HuH-7.5 (cell line): Measurements from ENCODE around the gene ACVR1B.

Experiments
- DNase-seq: peaks from one replicate; pipeline ENCODE4 v3.0.0; 2011; ENCODE audit warnings: low spot score

Gene ACVR1B

DNA sequence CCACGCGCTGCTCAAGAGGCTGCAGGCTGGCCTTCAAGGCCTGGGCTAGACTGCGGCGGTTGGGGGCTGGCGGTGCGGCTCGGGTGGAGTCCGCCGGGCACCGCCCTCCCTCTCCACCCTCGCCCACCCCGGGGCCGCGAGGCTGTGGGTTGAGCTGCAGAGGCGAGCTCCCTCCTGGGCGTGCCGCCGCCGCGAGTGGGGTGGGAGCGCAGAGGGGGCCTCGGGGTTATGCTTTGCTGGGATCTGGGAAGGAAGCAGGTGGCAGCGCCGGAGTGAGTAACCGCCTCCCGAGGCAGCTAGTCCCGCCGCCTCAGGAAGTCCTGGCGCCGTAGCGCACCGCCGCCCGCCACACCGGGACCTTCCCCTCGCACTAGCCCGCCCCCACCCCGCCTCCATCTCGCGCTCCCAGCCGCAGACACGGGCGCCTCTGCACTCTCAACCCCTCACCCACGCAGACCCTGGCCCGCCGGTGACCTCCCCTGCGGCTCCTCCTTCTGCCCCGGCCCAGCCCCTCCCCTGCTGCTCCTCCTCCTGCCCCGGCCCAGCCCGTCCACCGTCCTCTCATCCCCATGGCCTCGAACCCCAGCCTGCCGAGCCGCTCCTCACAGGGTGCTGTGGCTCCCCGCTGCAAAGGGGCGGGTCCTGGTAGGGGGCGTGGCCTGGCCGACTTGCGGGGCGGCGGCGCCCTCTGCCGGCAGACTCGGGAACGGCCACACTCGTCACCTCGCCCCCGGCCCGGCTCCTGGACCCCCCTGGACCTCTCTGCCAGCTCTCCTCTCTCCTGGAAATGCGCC is 71.9 kb downstream of the ACVR1B start:
- DNase-seq: peak; percentile 97

GRCh38 chr12:52023976-52024688 is 72.6 kb downstream of the ACVR1B start:
- no peak for DNase-seq

DNA sequence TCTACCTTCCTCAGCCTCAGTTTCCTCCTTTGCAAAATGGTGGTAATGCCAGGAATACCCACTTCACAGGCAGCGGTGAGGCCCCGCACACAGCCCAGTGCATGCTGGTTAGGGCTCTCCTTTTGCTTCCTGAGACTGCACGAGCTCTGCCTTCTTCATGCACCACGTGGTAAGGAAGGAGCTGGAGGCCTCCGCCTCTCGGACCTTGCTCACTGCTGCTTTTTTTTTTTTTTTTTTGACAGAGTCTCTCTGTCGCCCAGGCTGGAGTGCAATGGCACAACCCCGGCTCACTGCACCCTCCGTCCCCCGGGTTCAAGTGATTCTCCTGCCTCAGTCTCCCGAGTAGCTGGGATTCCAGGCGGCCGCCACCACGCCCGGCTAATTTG is 73.3 kb downstream of the ACVR1B start:
- DNase-seq: no peak

DNA sequence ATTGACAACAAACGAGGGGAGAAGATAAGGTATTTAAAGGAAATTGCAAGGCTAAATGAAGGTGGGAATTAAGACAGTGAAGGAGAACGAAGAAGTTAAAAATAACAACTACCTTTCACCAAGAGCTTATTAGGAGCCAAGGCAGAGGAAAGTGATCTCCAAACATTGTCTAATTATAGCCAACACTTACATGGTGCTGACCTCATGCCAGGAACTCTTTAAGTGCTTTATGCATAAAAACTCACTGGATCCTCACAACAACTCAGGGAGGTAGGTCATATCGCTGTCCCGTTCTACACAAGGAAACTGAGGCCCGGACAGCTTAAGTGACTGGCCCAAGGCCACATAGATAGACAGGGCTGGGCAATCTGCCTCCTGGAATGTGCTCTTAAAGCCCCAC is 74.8 kb downstream of the ACVR1B start:
- DNase-seq: no peak

DNA sequence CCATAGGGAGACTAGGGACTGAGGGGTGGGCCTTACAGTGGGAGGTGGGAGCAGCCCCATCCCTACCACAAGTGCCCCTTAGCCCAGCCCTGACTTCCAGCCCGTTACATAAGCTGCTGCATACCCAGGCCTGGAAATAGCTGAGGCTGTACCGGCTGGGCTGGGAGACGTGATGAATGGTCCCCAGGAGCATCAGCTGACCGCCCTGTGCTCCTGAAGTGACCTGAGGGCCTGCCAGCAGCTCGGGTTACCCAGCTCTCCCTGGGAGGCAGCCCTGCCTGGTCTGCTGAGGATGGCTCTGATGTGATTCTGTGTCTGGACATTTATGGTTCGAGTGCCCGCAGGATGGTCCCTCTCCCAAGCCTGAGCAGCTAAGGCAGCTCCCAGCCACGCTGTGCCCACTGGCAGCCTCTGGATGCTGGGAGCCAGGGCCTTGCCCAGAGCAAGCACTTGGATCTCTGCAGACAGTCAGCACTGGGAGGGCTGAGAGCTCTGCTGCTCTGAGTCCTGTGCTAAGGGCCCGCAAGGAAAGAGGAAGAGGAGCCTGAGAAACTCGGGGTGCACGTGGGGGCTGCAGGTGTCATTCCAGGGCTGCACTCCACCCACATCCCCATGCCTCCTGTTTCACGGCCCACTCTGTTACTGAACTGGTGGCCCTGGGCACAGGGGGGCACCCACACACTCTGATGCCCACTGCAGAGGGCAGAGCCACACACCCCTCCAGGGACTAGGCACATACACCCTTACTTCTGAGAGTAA is 75.8 kb downstream of the ACVR1B start:
- DNase-seq: no peak

DNA sequence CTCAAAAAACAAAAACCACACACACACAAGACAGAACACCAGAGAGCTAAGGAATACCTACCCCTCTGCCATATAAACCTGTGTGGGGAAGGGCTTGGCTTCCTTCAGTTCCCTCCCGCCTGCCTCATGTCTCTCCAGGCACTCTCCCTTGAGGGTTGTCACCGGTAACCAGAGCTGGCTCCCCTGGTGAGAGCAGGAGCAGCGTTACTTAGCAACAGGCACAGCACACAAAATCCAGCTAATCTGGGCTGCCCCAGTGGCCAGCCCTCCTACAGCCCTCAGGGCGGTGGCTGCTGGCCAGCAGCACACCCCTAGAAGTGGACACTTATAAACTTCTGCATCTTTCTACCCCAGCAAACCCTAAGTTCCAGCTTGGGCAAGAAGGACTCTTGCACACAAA is 78.2 kb downstream of the ACVR1B start:
- DNase-seq: no peak

- no peak for DNase-seq
Measured at GRCh38 chr12:52032446-52032803, 80.9 kb downstream of the ACVR1B start.

GRCh38 chr12:52032804-52033445 is 81.4 kb downstream of the ACVR1B start:
- DNase-seq: peak; percentile 99

GRCh38 chr12:52033446-52034140 is 82.1 kb downstream of the ACVR1B start:
- no peak for DNase-seq

GRCh38 chr12:52035190-52035589 is 83.7 kb downstream of the ACVR1B start:
- no peak for DNase-seq

DNA sequence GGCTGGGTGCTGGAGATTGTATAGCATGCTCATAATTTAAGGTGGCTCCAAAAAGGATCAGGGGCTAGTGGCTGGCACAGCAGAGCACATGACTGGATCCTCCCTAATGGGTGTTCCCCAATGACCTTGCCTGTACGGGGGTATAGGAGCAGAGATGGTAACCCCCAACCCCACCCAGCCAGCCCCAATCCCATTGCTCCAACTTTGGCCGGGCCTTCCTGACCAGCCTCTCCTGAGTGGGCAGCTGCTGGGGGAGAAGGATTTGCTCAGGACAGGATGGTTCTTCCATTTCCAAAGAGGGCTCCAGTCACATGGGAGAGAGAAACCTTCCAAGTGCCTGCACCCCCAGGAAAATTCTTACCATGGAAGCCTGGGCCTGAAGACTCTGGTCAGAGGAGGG is 84.4 kb downstream of the ACVR1B start:
- no peak for DNase-seq

- peak; percentile 88 for DNase-seq
Measured at GRCh38 chr12:52036587-52037171, 85.2 kb downstream of the ACVR1B start.

DNA sequence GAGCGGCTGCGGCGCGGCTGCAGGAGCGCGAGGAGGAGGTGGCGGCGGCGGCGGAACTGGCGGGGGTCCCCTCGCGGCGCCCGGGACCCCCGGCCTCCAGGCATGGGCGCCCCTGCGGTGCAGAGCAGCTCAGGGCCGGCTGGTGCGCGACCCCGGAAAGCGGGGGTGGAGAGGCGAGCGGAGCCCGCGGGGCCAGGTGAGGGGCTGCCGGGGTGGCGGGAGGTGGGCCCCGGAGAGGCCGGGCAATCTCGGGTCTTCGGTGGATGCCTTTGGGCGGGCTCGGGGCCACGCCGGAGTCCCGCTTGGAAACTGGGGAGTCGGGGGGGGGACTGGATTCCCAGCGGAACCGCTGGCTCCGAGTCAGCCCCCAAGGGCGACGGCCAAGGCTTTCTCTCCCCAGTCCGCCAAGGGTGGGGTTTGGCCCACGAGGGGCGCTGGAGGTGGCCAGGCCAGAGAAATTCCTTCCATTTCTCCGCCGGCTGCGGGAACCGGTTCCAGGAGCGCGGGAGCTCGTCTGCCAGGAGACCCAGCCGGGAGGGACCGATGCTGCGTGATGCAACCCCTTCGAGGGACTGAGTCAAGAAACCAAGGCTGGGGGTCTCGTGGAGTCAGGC is 85.9 kb downstream of the ACVR1B start:
- DNase-seq: peak; percentile 87

- no peak for DNase-seq
Measured at GRCh38 chr12:52038447-52038846, 86.9 kb downstream of the ACVR1B start.

DNA sequence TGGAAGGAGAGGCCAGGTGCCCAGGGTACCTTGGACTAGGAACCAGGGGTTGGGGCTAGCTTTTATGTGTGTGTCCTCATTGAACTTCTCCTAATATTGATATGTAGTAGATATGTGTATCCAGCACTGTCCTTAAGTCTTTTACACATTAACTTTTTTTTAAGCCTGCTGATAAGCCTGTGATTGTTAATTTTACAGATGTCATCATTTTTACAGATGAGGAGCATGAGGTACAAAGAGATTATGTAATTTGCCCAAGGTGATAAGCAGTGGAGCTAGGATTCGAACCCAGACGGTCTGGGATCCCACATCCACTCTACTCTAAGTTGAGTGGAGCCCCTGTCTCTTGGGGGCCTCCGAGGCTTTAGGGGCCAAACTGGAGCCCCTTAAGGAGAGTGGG is 89.5 kb downstream of the ACVR1B start:
- DNase-seq: no peak

GRCh38 chr12:52041695-52042123 is 90.2 kb downstream of the ACVR1B start:
- DNase-seq: no peak

GRCh38 chr12:52042706-52043385 is 91.3 kb downstream of the ACVR1B start:
- DNase-seq: no peak

DNA sequence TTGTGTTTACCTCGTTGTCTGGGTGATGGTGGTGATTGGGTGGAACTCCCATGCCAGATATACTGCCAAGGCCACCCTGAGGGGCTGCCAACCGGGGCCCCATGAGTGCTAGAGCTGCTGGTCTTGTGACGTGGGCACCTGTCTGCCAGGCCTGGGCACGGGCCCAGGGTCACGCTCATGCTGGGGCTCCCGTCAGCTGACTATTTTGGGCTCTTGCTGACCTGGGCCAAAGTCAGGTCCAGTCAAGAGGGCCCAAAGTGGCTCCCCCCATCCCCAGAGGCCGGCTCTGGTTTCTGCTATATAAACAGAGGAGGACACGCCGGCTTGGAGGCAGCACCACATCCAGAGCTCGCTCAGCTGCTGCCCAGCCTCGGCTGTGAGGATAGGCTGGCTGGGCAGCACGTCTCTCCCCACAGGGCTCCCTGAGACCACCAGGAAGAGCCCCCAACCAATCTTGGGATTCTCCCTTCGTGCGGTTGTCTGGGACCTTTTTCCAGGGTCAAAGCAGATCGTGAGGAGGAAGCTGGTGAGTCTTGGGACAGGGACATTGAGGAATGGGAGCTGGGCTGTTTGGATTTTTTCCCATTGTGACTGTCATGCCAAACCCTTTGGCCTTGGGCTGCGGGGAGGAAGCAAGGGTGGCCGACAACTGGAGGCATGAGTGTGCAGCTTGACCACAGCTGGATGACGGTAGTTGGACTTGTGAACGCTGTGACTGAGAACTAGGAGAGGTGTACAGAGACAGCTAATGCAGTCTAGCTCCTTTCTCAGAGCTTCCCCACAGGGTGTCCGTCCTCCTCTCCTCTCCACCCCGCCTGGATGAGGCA is 92.1 kb downstream of the ACVR1B start:
- DNase-seq: no peak

DNA sequence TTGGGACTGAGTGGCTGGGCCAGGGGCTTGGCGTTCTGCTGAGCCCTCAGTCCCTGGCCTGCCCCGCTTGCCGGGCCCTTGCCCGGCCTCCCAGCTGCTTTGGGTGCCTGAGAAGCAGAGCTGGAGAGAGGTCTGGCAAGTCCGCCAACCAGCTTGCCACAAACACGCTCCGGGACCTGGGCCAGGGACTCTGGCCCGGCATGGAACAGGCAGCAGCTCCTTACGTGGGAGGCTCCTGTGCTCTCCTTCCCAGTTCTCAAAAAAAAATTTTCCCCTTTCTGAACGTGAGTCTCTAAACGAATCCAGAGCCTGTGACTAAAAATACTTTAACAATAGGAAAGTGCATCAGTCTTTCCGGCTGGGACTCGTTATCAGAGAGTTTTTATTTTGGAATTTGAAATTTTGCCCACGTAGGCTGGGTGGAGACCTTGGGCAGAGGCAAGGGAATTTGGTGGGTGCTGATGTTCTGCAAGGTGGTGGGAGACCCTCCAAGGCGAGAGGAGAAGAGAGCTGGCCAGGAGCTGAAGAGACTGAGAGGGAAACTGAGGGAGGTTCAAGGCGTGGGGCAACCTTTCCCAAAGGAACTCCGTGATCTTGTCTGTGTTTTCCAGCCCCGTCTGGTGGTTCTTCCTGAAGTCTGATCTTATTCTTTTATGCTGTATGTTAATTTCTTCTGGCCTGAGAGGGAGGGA is 92.9 kb downstream of the ACVR1B start:
- no peak for DNase-seq
